OCI-LY7 (cell line): Measurements from ENCODE around the gene HBE1. TPM values are rescaled to one million over a fixed set of nuclear protein-coding genes. Genes with fewer than 3 reads are reported as not detected.

Experiments used
- BruUV-seq: library from RNA; stranded (reverse); fragments of 400-500 nt; replicated peaks from 2 replicates; lab custom pipeline; 2021; lab: Mats Ljungman, UMichigan
- CTCF ChIA-PET: fragments of 300-600 bp; sonication (Branson Sonifier 250); formaldehyde crosslinking; loops from one replicate; lab custom pipeline; 2022; ENCODE audit warnings: antibody characterized with exemption; ENCODE audit not compliant: unreplicated experiment; lab: Charles Lee
- POLR2A ChIA-PET: fragments of 300-600 bp; sonication (Branson Sonifier 250); formaldehyde crosslinking; loops from one replicate; lab custom pipeline; 2022; ENCODE audit warnings: antibody characterized with exemption; lab: Charles Lee
- DNase-seq: peaks from one replicate; pipeline ENCODE4 v3.0.0-alpha.2; 2015; ENCODE audit warnings: low spot score
- H2AFZ ChIP-seq: fragments of 200-600 bp; sonication (generic), shearing (Covaris generic); 2 replicates; pipeline ENCODE4 v1.6.1; 2014; ENCODE audit warnings: mild to moderate bottlenecking, antibody characterized with exemption, low read length, moderate library complexity
- H3K27ac ChIP-seq: fragments of 200-600 bp; sonication (generic); 2 replicates; pipeline ENCODE4 v1.5.1; 2014; ENCODE audit warnings: mixed run types, low read depth, mild to moderate bottlenecking, moderate library complexity, low read length, inconsistent platforms; ENCODE audit not compliant: poor library complexity, severe bottlenecking
- H3K36me3 ChIP-seq: fragments of 200-600 bp; sonication (generic); 2 replicates; pipeline ENCODE4 v1.6.1; 2014; ENCODE audit warnings: mild to moderate bottlenecking, antibody characterized with exemption, low read length, moderate library complexity, mixed read lengths; ENCODE audit not compliant: insufficient read depth
- H3K4me1 ChIP-seq: fragments of 200-600 bp; sonication (generic); 2 replicates; pipeline ENCODE4 v1.5.1; 2014; ENCODE audit warnings: mild to moderate bottlenecking, low read length; ENCODE audit not compliant: insufficient read depth, poor library complexity, severe bottlenecking
- H3K4me2 ChIP-seq: fragments of 200-600 bp; sonication (generic); 2 replicates; pipeline ENCODE4 v1.6.1; 2014; ENCODE audit warnings: mild to moderate bottlenecking, low read length
- H3K4me3 ChIP-seq: fragments of 200-600 bp; sonication (generic); 2 replicates; pipeline ENCODE4 v1.5.1; 2014; ENCODE audit warnings: mild to moderate bottlenecking, low read depth, low read length; ENCODE audit not compliant: poor library complexity, severe bottlenecking
- H3K79me2 ChIP-seq: fragments of 200-600 bp; sonication (generic); 2 replicates; pipeline ENCODE4 v1.6.1; 2016; ENCODE audit warnings: low read depth, mild to moderate bottlenecking, low read length, moderate library complexity, mixed read lengths; ENCODE audit not compliant: insufficient read depth
- H3K9me2 ChIP-seq: fragments of 200-600 bp; sonication (generic); 2 replicates; pipeline ENCODE4 v1.6.1; 2016; ENCODE audit warnings: mild to moderate bottlenecking, low read length, mixed read lengths; ENCODE audit not compliant: insufficient read depth
- H3K9me3 ChIP-seq: fragments of 200-600 bp; sonication (generic); 2 replicates; pipeline ENCODE4 v1.6.1; 2014; ENCODE audit warnings: mild to moderate bottlenecking, mixed run types, low read length, mixed read lengths
- H4K20me1 ChIP-seq: fragments of 200-600 bp; sonication (generic); 2 replicates; pipeline ENCODE4 v1.6.1; 2014; ENCODE audit warnings: mild to moderate bottlenecking, antibody characterized with exemption, low read length, moderate library complexity, mixed read lengths; ENCODE audit not compliant: insufficient read depth
- CTCF ChIP-seq: fragments of 200-600 bp; sonication (generic); conservative IDR thresholded peaks from 2 replicates; pipeline ENCODE4 v1.5.1; 2014; ENCODE audit warnings: mild to moderate bottlenecking, antibody characterized with exemption, low read length, moderate library complexity, mixed read lengths
- EZH2phosphoT487 ChIP-seq: fragments of 200-600 bp; sonication (generic); IDR thresholded peaks from 2 replicates; pipeline ENCODE4 v1.6.1; 2018; ENCODE audit warnings: low read depth, borderline replicate concordance, mild to moderate bottlenecking, mixed run types, antibody characterized with exemption, low read length, moderate library complexity, mixed read lengths
- intact Hi-C: fragments of 100-400 bp; cut with micrococcal nuclease; formaldehyde crosslinking; loops from one replicate; pipeline ENCODE4 v1.10.0; 2022; ENCODE audit not compliant: unreplicated experiment
- total RNA-seq, 2 experiments: library from RNA; depleted of rRNA in 1 of 2; stranded (reverse); fragments of >200 nt in 1 of 2; shearing (Covaris generic) in 1 of 2; gene quantifications; 2 replicates each; pipeline ENCODE4 v1.2.3, GENCODE V29; 2014 to 2022

The HBE1 gene
- total RNA-seq, 2 experiments from 2014 or later = not detected

- no peak overlapping the region for H3K4me2 ChIP-seq
- H2AFZ ChIP-seq = no peak overlapping the region
- DNase-seq = no peak
- H3K27ac ChIP-seq = no peak overlapping the region
- no peaks in the 10 kb centered on the region for H3K79me2 ChIP-seq
- POLR2A ChIA-PET = no interaction called here
- no peaks in the 10 kb centered on the region for H3K9me3 ChIP-seq
- intact Hi-C loops = no loop called here
- H3K36me3 ChIP-seq = no peaks in the 10 kb centered on the region
- H3K4me3 ChIP-seq = no peak overlapping the region
- H3K4me1 ChIP-seq = no peaks in the 10 kb centered on the region
- TF ChIP-seq EZH2phosphoT487 (no peak), CTCF (no peak)
- CTCF ChIA-PET = no interaction called here
- no peaks in the 10 kb centered on the region for H4K20me1 ChIP-seq
- H3K9me2 ChIP-seq = no peaks in the 10 kb centered on the region
- BruUV-seq = no TSS peak
Measured at GRCh38 chr11:5277807-5278382, 8.2 kb upstream of the HBE1 start.

GRCh38 chr11:5276697-5277096 is 7.0 kb upstream of the HBE1 start:
- no peak overlapping the region for H3K4me3 ChIP-seq
- TF ChIP-seq CTCF = no peak
- no peak overlapping the region for H3K27ac ChIP-seq
- no peak for DNase-seq
- no peak overlapping the region for H2AFZ ChIP-seq
- POLR2A ChIA-PET = interaction anchor here (0.6 to 0.9 kb wide), 3 partner anchors 20 to 409 kb away, joined by 3 read pairs; no protein-coding TSS in a partner anchor
- CTCF ChIA-PET = interaction anchor here (0.6 kb wide), 1 partner anchor 68 kb away, joined by 4 read pairs; no protein-coding TSS in a partner anchor
- no TSS peak for BruUV-seq
- intact Hi-C loops = no loop called here
- H3K9me3 ChIP-seq = no peaks in the 10 kb centered on the region
- no peaks in the 10 kb centered on the region for H3K36me3 ChIP-seq
- no peak overlapping the region for H3K4me2 ChIP-seq
- H3K79me2 ChIP-seq = no peaks in the 10 kb centered on the region
- H4K20me1 ChIP-seq = no peaks in the 10 kb centered on the region
- H3K4me1 ChIP-seq = no peaks in the 10 kb centered on the region
- no peaks in the 10 kb centered on the region for H3K9me2 ChIP-seq

- ChIA-PET CTCF (no interaction called here), POLR2A (no interaction called here)
- no TSS peak for BruUV-seq
- no peak overlapping the region for H3K4me3 ChIP-seq
- TF ChIP-seq CTCF (no peak), EZH2phosphoT487 (no peak)
- no peaks in the 10 kb centered on the region for H3K36me3 ChIP-seq
- no peak for DNase-seq
- H3K4me1 ChIP-seq = no peaks in the 10 kb centered on the region
- H3K27ac ChIP-seq = no peak overlapping the region
- no peak overlapping the region for H2AFZ ChIP-seq
- intact Hi-C loops = no loop called here
- no peaks in the 10 kb centered on the region for H3K9me3 ChIP-seq
- H3K9me2 ChIP-seq = no peaks in the 10 kb centered on the region
- no peaks in the 10 kb centered on the region for H3K79me2 ChIP-seq
- H3K4me2 ChIP-seq = no peak overlapping the region
- H4K20me1 ChIP-seq = no peaks in the 10 kb centered on the region
Measured at GRCh38 chr11:5275369-5276110, 5.8 kb upstream of the HBE1 start.
